Kidney (tissue), 22 donors: Measurements from ENCODE around the gene TRPC6. TPM values are rescaled to one million over a fixed set of nuclear protein-coding genes. Genes with fewer than 3 reads are reported as not detected.
A peak's percentile ranks its signal among the peaks of the same experiment; 100 is the strongest.

Source experiments
- DNase-seq, 5 donors: peaks; one replicate each; pipeline ENCODE4 v3.0.0-alpha.2; 2013 to 2020
- FAIRE-seq: peaks from 2 replicates; lab custom pipeline; 2012; peaks lifted over from hg19 to GRCh38; lab: Jason Lieb, UNC
- H3K27ac ChIP-seq, 2 donors: one replicate each; pipeline ENCODE4 v1.7.0; 2013; ENCODE audit warnings: low read depth in 2 of 2, low read length in 2 of 2, inconsistent platforms in 1 of 2
- H3K27me3 ChIP-seq: one replicate; pipeline ENCODE4 v1.7.1; 2013; ENCODE audit warnings: low read length, inconsistent platforms; ENCODE audit not compliant: control insufficient read depth, insufficient read depth
- H3K36me3 ChIP-seq, 3 donors: one replicate each; pipeline versions ENCODE4 v1.7.0 to v1.7.1; 2013; ENCODE audit warnings: low read length in 3 of 3, control low read depth in 1 of 3, inconsistent platforms in 1 of 3; ENCODE audit not compliant: insufficient read depth in 3 of 3, control insufficient read depth in 2 of 3
- H3K4me1 ChIP-seq, 3 donors: one replicate each; pipeline versions ENCODE4 v1.7.0 to v1.7.1; 2013; ENCODE audit warnings: low read length in 3 of 3, inconsistent platforms in 1 of 3, low read depth in 1 of 3; ENCODE audit not compliant: control insufficient read depth in 2 of 3, insufficient read depth in 2 of 3
- H3K4me3 ChIP-seq, 3 donors: one replicate each; pipeline versions ENCODE4 v1.7.0 to v1.8.1; 2013; ENCODE audit warnings: low read length in 3 of 3, control low read depth in 1 of 3, inconsistent platforms in 1 of 3
- H3K9ac ChIP-seq, 3 donors: one replicate each; pipeline versions ENCODE4 v1.7.0 to v1.7.1; 2013; ENCODE audit warnings: low read length in 3 of 3, control low read depth in 1 of 3, inconsistent platforms in 1 of 3
- H3K9me3 ChIP-seq, 3 donors: one replicate each; pipeline versions ENCODE4 v1.7.0 to v1.7.1; 2013; ENCODE audit warnings: low read length in 3 of 3, control low read depth in 1 of 3, inconsistent platforms in 1 of 3; ENCODE audit not compliant: control insufficient read depth in 2 of 3, insufficient read depth in 1 of 3
- CTCF ChIP-seq: IDR thresholded peaks from 3 replicates; pipeline ENCODE4 v1.5.1; 2012; ENCODE audit warnings: mild to moderate bottlenecking, moderate library complexity, borderline replicate concordance; ENCODE audit not compliant: insufficient read depth; ENCODE audit errors: extremely low read depth
- intact Hi-C: fragments of 100-400 bp; cut with DNase I; formaldehyde crosslinking; loops from one replicate; pipeline ENCODE4 v1.11.1; 2022
- long read RNA-seq, 10 donors: library from polyadenylated mRNA in 1 of 10; unstranded in 1 of 10; transcript quantifications; one replicate each; pipeline ENCODE4 v2.0.0 and lab custom pipeline, GENCODE V29; 2021 to 2026
- polyA plus RNA-seq: library from polyadenylated mRNA; stranded (reverse); fragments of 350-450 nt; fragmentation: Illumina TruSeq; extraction: RNeasy Lipid Tissue Mini Kit (QIAGEN cat#74804); gene quantifications from one replicate; pipeline ENCODE4 v1.2.3, GENCODE V29; 2014; ENCODE audit warnings: low read depth, low replicate concordance; ENCODE audit not compliant: insufficient read depth
- total RNA-seq: library from RNA; stranded (reverse); fragmentation: NEBNext Ultra II Directional; extraction: Animal tissue kit (Norgen Biotek cat#: 25700); gene quantifications from one replicate; pipeline ENCODE4 v1.2.1, GENCODE V29; 2021
- donor health status: control.
- donor health status: control.
- donor health status: control.
- donor health status: control.
- donor health status: control.
- donor health status: DM: yes; HTN: yes; CAD: no.
- donor health status: Normal renal cell carcinoma (clear cell type).

The TRPC6 gene
- total RNA-seq (1.4 TPM), polyA plus RNA-seq (1.3 TPM)
- long read RNA-seq, donor 1, full-length matches to known transcripts: 2 of 2 reads
- long read RNA-seq, donor 1, partial matches to known transcripts: 0 of 2 reads
- long read RNA-seq, donor 1, other reads (novel, unspliced or antisense): 0 of 2 reads
- long read RNA-seq, donor 2, full-length matches to known transcripts: 1 of 1 reads
- long read RNA-seq, donor 2, partial matches to known transcripts: 0 of 1 reads
- long read RNA-seq, donor 2, other reads (novel, unspliced or antisense): 0 of 1 reads
- long read RNA-seq, donor 3: 0 reads
- long read RNA-seq, donor 4, full-length matches to known transcripts: 1 of 1 reads
- long read RNA-seq, donor 4, partial matches to known transcripts: 0 of 1 reads
- long read RNA-seq, donor 4, other reads (novel, unspliced or antisense): 0 of 1 reads
- long read RNA-seq, donor 5: 0 reads
- long read RNA-seq, donor 6: 0 reads
- long read RNA-seq, donor 7, partial matches to known transcripts: 0 of 1 reads
- long read RNA-seq, donor 7, other reads (novel, unspliced or antisense): 1 of 1 reads
- long read RNA-seq, donor 8: 0 reads
- long read RNA-seq, donor 9, full-length matches to known transcripts: 1 of 1 reads
- long read RNA-seq, donor 9, partial matches to known transcripts: 0 of 1 reads
- long read RNA-seq, donor 9, other reads (novel, unspliced or antisense): 0 of 1 reads
- long read RNA-seq, donor 10: 0 reads

DNA sequence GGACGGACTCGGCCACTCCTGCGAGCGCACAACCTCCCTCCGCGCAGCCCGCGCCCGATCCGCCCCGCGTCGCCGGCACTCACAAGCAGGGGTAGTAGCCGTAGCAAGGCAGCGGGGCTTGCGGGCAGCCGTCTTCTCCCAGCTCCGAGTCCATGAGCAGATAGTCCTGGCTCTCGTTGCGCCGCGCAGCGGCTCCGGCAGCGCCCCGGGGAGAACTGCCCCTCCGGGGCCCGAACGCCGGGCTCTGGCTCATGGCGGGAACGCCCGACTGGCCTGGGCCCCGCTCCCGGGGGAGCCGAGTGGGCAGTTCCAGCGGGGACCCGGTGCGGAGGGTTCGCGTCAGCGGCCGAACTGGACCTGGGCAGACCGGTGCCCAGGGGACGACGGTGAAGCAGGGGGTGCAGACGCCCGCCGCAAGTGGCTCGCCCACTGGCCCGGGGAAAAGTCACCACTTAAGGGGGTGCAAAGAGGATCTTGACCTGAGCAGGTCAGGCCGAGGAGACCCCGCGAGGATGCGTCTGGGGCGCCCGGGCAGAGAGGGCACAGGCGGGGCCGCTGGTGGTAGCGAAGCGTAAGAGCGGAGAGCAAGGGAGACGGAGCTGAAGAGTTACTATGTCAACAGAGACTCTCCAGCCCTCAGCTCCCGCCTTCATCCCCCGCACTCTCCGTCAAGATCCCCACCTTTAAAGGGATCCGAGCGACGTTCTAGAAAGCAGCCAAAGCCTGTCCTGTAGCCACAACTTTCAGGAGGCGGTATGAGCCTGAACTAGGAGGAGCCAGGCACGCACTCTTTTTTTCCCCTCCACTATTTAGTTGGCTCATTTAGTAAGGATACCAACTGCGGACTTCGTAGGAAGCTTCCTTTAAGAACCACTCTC is at the start of gene TRPC6:
TRPC6 (minus strand) TSS at position 757 of the 878 bp plus-strand sequence; CDS start at position 253, 504 bp downstream.
- no peak for TF ChIP-seq CTCF
- FAIRE-seq: no peak

GRCh38 chr11:101620026-101620425 is 36.2 kb upstream of the TRPC6 start:
- H3K27me3 ChIP-seq: no peaks in the 10 kb centered on the region
- intact Hi-C loops: no loop called here
- no peak for FAIRE-seq

More for the DNA sequence above, at the start of gene TRPC6:
- Histone ChIP-seq H3K36me3 (no peaks in the 10 kb centered on the region), H3K4me1 (peaks cover 0 to 3% (median 0%) of the 10 kb centered on the region in 3 donors), H3K9ac (peak within 1 kb of the TSS in 2 of 3 donors; percentile 37 to 51), H3K27ac (peak within 1 kb of the TSS in 1 of 2 donors; percentile 8), H3K4me3 (peak within 1 kb of the TSS; percentile 66 to 76 (median 67)), H3K9me3 (peaks cover 0 to 3% (median 0%) of the 10 kb centered on the region in 3 donors), H3K27me3 (no peaks in the 10 kb centered on the region)
- peak; percentile 71 to 84 (median 78) for DNase-seq
- intact Hi-C loops: no loop called here

GRCh38 chr11:101618709-101619108 is 34.9 kb upstream of the TRPC6 start:
- DNase-seq (no peak), FAIRE-seq (no peak)
- H3K27ac ChIP-seq: no peak overlapping the region
- no peak overlapping the region for H3K4me3 ChIP-seq
- H3K9me3 ChIP-seq: no peaks in the 10 kb centered on the region
- H3K4me1 ChIP-seq: no peaks in the 10 kb centered on the region
- no peaks in the 10 kb centered on the region for H3K36me3 ChIP-seq
- no peaks in the 10 kb centered on the region for H3K27me3 ChIP-seq
- intact Hi-C loops: no loop called here
- TF ChIP-seq CTCF: no peak
- H3K9ac ChIP-seq: no peak overlapping the region

More at GRCh38 chr11:101620026-101620425, 36.2 kb upstream of the TRPC6 start:
- Histone ChIP-seq H3K4me3 (no peak overlapping the region), H3K4me1 (no peaks in the 10 kb centered on the region), H3K9me3 (no peaks in the 10 kb centered on the region), H3K27ac (no peak overlapping the region), H3K9ac (no peak overlapping the region), H3K36me3 (no peaks in the 10 kb centered on the region)
- DNase-seq: no peak
- TF ChIP-seq CTCF: no peak
